K562 treated with DMSO at 1 percent for 4 hours (cell line): ENCODE data around the gene DBR1. TPM values are rescaled to one million over a fixed set of nuclear protein-coding genes. Genes with fewer than 3 reads are reported as not detected.

Source experiments
- total RNA-seq: library from RNA; unstranded; fragments of 300-600 nt; gene quantifications from 2 replicates; pipeline ENCODE4 v1.2.3, GENCODE V29; 2022; ENCODE audit not compliant: insufficient read depth

DBR1 gene, protein sequence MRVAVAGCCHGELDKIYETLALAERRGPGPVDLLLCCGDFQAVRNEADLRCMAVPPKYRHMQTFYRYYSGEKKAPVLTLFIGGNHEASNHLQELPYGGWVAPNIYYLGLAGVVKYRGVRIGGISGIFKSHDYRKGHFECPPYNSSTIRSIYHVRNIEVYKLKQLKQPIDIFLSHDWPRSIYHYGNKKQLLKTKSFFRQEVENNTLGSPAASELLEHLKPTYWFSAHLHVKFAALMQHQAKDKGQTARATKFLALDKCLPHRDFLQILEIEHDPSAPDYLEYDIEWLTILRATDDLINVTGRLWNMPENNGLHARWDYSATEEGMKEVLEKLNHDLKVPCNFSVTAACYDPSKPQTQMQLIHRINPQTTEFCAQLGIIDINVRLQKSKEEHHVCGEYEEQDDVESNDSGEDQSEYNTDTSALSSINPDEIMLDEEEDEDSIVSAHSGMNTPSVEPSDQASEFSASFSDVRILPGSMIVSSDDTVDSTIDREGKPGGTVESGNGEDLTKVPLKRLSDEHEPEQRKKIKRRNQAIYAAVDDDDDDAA
- total RNA-seq = 6.5 and 9.1 TPM in 2 replicates

DNA sequence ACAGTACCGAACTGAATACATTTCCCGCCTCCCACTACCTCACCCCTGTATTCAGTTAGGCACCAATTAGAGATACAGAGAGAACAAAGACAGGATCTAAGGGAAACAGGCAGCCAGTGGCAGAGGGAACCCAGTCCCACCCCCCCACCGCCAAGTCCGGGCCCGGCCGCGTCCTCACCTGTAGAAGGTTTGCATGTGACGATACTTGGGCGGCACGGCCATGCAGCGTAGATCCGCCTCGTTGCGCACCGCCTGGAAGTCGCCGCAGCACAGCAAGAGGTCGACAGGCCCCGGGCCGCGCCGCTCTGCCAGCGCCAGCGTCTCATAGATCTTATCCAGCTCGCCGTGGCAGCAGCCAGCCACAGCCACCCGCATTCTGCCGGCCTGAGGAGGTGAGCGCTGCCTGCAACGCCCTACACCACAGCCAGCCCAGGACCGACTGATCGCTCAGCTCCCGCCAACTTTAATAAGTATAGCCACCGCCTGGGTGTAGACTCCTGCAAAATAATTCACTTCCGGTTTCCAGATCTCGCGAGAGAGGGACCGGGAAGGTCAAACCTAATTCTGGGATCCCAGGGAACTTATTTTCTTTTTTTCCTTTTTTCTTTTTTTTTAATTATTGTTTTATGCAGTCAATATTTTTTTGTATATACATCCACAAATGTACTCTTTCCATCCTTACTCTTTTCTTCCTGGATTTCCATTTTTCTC is at the start of gene DBR1:
Gene DBR1 (minus strand): TSS at position 501 of the 711 bp plus-strand sequence. CDS start 126 bp downstream, at position 375.

DNA sequence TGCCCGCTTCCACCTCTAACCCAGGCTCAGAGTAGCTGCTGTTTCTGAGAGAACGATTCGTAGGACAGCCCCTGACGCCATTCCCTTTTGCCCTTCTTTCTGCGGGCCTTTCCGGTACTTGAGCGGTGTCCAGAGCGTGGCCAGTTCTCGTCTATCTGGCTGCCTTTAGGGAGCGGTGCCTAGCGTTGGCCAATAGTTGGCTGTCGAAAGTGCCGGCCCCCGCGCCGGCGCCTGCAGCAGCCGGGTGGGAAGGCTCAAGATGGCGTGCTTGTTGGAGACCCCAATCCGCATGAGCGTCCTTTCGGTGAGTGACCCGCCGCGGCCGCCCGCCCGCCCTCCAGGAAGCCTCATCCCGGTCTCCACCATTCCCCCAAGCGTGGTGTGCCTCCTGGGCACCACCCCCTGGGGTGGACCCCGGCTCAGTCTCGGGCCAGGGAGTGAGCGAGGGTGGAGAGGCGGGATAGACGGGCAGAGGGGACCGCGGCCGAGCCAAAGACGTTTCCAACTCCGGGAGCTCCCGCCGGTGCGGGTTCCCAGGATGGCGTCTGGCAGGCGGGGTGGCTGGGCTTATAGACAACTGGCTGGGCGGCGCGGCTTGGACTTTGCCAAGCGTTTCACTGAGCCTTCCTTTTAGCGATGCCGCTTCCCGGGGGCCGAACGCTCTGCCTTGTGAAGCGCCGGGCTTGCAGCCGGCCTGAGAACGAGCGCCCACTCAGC is 12.7 kb upstream of the DBR1 start, which contains the start of gene ARMC8:
Gene ARMC8 (plus strand): TSS at position 6 of the 717 bp plus-strand sequence. CDS start 254 bp downstream, at position 260.

DNA sequence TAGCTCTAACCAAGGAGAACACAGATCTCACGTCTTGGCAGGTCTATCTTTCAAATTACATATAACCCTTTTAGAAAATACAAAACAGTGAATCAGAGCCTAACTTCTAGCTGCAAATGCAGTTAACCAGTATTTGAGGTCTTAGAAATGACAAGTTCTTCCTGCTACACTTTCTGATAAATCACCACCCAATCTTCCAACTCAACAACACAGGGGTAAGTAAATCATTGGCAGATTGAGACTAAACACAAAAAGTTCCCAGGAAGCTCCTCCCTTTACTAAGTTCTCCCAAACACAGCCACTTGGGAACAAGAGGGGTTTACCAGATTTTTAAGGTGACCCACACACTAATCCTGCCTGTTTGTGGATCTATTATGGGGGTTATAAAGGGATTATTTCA is 42.5 kb downstream of the DBR1 start, which contains the start of gene A4GNT:
Gene A4GNT (minus strand): TSS at position 152 of the 400 bp plus-strand sequence. CDS start 1,134 bp downstream, outside the sequence.

DNA sequence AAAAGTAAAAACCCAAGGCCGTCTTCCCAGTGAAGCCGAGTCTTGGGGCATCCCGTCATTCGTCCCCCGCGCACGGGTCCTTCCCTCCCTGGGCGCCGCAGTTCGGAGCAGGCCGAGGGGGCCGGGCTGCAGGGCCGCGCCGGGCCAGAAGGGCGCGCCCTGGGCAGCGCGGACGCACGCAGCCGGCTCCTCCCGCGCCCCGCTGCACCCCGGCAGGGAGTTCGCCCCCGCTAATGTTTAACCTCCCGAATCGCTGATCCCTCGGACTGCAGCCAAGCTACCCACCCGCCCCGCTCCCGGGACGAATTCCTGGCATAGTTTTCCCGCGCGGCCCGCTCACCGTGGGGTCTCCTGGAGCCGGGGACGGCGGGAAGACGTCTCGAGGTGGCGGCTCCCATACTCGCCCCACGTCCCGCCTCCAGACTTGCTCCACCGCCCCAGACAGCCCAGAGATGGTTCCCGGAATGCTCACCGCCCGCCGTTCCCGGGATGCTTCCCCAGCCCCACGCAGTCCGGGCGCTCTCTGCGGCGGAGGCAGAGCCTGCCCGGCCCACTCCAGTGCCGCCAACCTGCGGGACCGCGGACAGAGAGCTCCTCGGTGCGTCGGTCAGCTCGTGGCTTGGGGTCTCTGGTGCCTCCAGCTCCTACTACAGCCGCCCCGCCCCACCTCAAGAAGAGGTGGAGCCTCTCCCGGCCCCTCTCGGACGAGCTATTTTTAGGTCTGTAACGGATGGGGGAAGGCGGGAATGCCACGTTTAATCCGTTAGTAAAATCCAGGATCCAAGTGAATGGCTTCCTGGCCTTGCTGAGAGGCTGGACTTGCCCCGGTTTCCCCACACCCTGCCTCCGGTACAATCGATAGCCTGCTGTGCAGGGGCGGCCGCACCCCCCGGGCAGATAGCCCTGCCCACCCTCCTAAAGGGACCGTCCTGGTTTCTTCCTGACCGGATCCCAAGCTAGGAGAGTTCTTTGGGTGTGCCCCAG is 59.4 kb downstream of the DBR1 start, which contains the start of gene DZIP1L:
Gene DZIP1L (minus strand): TSS at position 621 of the 984 bp plus-strand sequence. CDS start 11,637 bp downstream, outside the sequence.

Other genes starting within 250 kb of the DBR1 start
- gene CLDN18, start 164.8 kb downstream of the DBR1 start, total RNA-seq = not detected in 2 replicates
- gene DZIP1L, start 59.3 kb downstream of the DBR1 start, total RNA-seq = not detected in 2 replicates
- gene A4GNT, start 42.5 kb downstream of the DBR1 start, total RNA-seq = not detected in 2 replicates
- gene ARMC8, start 12.4 kb upstream of the DBR1 start, total RNA-seq = 7.0 and 8.2 TPM in 2 replicates
- gene NME9, start 154.9 kb upstream of the DBR1 start, total RNA-seq = not detected in 2 replicates
- 1.1 and 1.5 TPM in 2 replicates for gene MRAS, start 173.7 kb upstream of the DBR1 start, total RNA-seq